Activated T-cell treated with anti-CD3 and anti-CD28 coated beads, Interleukin-2, amount 50 U/mL, for 72 hours (primary cell): Measurements from ENCODE around the gene TIAM2. TPM values are rescaled to one million over a fixed set of nuclear protein-coding genes. Genes with fewer than 3 reads are reported as not detected.
"Not testable (repeated sequence)": the region's sequence is repeated elsewhere in the genome, so short reads cannot be mapped to it uniquely, and the experiment has no call there.

ENCODE experiments used
- ATAC-seq, 2 donors: fragments of 150-1000 bp; cut with Tn5 transposase; replicated peaks in 1 of 2; 2 replicates each; pipeline ENCODE4 v1.10.0; 2021; ENCODE audit warnings: moderate library complexity in 2 of 2, mild to moderate bottlenecking in 1 of 2
- DNase-seq, 2 donors: peaks; one replicate each; pipeline ENCODE4 v3.0.0; 2021 to 2022; ENCODE audit warnings: mixed read lengths in 1 of 2
- H3K27ac Mint-ChIP-seq: one replicate; pipeline ENCODE4 v1.8.0; 2022; ENCODE audit warnings: mild to moderate bottlenecking, moderate library complexity, mixed read lengths
- H3K27me3 Mint-ChIP-seq: one replicate; pipeline ENCODE4 v1.8.0; 2022; ENCODE audit warnings: low read depth, mixed read lengths
- H3K36me3 Mint-ChIP-seq, 2 donors: one replicate each; pipeline ENCODE4 v1.8.0; 2022; ENCODE audit warnings: mixed read lengths in 2 of 2, mild to moderate bottlenecking in 1 of 2; ENCODE audit not compliant: insufficient read depth in 2 of 2
- H3K4me1 Mint-ChIP-seq: one replicate; pipeline ENCODE4 v1.8.0; 2022; ENCODE audit warnings: low read depth, mixed read lengths
- H3K4me3 Mint-ChIP-seq, 2 donors: one replicate each; pipeline ENCODE4 v1.8.0; 2022; ENCODE audit warnings: mild to moderate bottlenecking in 2 of 2, mixed read lengths in 2 of 2, moderate library complexity in 2 of 2
- H3K9me3 Mint-ChIP-seq, 2 donors: one replicate each; pipeline ENCODE4 v1.8.0; 2022; ENCODE audit warnings: mixed read lengths in 2 of 2
- total RNA-seq, 2 donors: library from RNA; stranded (reverse); gene quantifications; one replicate each; pipeline ENCODE4 v1.2.3, GENCODE V29; 2022

TIAM2 gene
- total RNA-seq, 2 donors from 2014 or later = 8.3 to 9.7 TPM

DNA sequence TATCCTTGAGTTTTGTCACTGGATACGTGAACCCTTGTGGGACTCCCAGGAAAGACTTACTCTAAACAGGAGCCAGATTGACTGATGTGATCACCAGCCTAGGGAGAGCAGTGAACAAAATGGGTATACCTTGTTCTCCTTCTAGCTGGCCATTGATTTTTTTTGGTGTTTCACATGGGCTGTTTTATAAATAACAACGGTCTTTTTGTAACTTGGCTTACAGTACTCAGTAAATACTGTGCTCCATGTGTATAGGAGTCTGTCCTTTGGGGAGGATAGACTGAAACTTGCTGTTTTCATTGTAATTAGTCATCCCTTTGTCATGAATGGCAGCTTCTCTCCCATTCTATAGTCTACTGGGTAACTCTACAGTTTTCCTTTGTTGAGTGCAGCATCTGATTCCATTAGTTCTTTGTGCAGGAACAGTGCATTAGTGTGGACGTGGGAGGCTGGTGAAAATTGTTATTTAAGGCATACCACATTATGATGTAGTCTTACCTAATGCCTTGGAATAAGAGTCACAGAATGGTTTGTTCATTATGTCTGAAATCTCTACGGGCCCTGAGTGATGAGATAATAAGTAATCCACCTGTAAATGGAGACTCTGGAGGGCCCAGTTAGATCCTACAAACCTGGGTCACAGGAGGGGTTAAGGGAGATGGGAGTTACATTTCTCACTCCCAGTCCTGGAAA, 89.5 kb downstream of the TIAM2 start:
- no peak for ATAC-seq
- H3K27ac Mint-ChIP-seq = no peak overlapping the region

DNA sequence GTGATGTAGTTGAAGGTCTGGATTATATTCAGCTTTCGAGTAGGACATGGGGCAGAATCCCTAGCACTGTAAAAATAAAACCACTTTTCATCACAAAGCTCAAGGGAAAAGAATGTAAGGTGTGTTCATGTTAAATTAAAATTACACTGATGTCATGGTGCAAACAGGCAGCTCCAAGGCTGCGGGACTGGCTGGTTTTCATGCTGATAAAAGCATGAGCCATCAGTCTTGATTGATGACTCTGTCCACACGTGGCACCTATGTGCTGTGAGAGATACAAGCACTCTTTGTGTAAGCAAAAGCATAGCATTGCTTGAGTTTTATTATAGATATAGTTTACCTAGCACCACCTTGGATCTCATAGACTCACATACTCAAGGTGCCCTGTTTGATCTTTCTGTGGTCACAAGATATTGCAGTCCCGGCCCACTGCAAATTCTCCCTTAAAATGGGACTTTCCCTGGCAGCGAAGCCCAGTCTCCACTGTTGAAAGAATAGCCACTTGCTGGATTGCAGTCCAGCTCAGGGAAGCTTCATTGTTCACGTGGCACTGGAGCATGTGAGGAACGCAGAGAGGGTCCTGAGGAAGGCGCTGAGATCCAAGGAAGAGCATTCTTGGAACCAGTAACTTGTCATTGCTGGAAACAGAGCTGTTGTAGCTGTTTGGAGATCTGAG, 90.6 kb downstream of the TIAM2 start:
- DNase-seq (no peak), ATAC-seq (no peak)
- no peaks in the 10 kb centered on the region for H3K36me3 Mint-ChIP-seq
- H3K9me3 Mint-ChIP-seq = no peaks in the 10 kb centered on the region
- peaks cover 10% of the 10 kb centered on the region for H3K4me1 Mint-ChIP-seq
- no peak overlapping the region for H3K27ac Mint-ChIP-seq
- peaks cover 33% of the 10 kb centered on the region for H3K27me3 Mint-ChIP-seq
- H3K4me3 Mint-ChIP-seq = no peak overlapping the region

More for the DNA sequence above, 89.5 kb downstream of the TIAM2 start:
- no peak for DNase-seq
- H3K4me1 Mint-ChIP-seq = peaks cover 22% of the 10 kb centered on the region
- peaks cover 28% of the 10 kb centered on the region for H3K27me3 Mint-ChIP-seq
- H3K36me3 Mint-ChIP-seq = no peaks in the 10 kb centered on the region
- no peaks in the 10 kb centered on the region for H3K9me3 Mint-ChIP-seq
- H3K4me3 Mint-ChIP-seq = no peak overlapping the region

DNA sequence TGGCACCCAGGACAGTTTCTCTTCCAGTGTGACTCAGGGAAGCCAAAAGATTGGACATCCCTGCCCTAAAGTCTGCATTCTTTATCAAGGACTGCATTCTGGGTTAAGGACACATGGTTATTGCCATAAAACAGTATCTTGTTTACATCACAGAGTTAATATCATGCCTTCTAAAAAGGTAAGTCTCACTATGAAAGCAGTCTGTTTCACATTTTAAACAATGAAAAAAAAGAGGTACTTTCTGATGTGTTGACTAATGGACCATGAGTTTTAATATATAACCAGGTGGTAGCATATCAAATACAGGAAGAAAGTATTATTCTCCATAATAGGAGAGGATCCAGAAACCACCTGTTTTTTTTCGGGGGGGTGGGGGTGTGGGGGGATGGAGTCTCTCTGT, 93.7 kb downstream of the TIAM2 start:
- no peak for DNase-seq
- ATAC-seq = no peak
- H3K9me3 Mint-ChIP-seq = no peaks in the 10 kb centered on the region
- H3K4me1 Mint-ChIP-seq = peaks cover 13% of the 10 kb centered on the region
- H3K36me3 Mint-ChIP-seq = no peaks in the 10 kb centered on the region
- peaks cover 23% of the 10 kb centered on the region for H3K27me3 Mint-ChIP-seq
- no peak overlapping the region for H3K27ac Mint-ChIP-seq
- no peak overlapping the region for H3K4me3 Mint-ChIP-seq

DNA sequence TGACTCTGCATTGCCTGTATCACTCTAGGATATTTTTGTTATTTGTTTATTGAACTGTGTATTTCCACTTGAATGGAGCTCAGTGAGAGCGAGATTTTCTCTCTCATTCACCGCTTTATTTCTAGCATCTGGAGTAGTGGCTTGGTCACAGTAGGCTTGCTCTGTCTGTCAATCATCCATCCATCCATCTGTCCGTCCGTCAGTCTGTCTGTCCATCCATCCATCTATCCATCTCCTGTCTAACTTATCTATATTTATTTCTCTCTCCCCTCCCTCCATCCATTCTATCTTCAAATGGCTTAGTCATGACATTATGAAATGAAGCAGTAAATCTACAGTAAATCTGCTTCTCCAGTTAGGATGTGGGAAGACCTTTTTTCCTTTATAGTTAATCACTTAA, 94.6 kb downstream of the TIAM2 start:
- no peak overlapping the region for H3K4me3 Mint-ChIP-seq
- peaks cover 23% of the 10 kb centered on the region for H3K27me3 Mint-ChIP-seq
- H3K36me3 Mint-ChIP-seq = no peaks in the 10 kb centered on the region
- ATAC-seq (no peak), DNase-seq (no peak)
- H3K4me1 Mint-ChIP-seq = peaks cover 17% of the 10 kb centered on the region
- H3K27ac Mint-ChIP-seq = no peak overlapping the region
- no peaks in the 10 kb centered on the region for H3K9me3 Mint-ChIP-seq

GRCh38 chr6:155090166-155090565, 95.1 kb downstream of the TIAM2 start:
- Mint-ChIP-seq H3K27ac (no peak overlapping the region), H3K36me3 (no peaks in the 10 kb centered on the region), H3K9me3 (no peaks in the 10 kb centered on the region), H3K4me1 (peaks cover 17% of the 10 kb centered on the region), H3K4me3 (no peak overlapping the region), H3K27me3 (peaks cover 23% of the 10 kb centered on the region)
- DNase-seq (no peak), ATAC-seq (no peak)

DNA sequence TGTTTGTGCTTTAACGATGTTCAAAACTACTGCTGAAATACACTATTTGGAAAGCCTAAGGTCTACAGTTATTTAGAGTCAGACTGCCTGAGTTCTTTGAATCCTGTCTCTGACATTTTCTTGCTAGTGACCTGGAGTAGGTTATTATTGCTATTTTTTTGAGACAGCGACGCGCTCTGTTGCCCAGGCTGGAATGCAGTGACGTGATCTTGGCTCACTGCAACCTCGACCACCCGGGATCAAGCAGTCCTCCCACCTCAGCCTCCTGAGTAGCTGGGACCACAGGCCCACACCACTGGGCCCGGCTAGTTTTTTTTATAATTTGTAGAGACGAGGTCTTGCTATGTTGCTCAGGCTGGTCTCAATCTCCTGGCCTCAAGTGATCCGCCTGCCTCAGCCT, 96.6 kb downstream of the TIAM2 start:
- ATAC-seq = no peak
- Mint-ChIP-seq H3K27ac (no peak overlapping the region), H3K9me3 (no peaks in the 10 kb centered on the region), H3K4me3 (no peak overlapping the region), H3K27me3 (peaks cover 27% of the 10 kb centered on the region), H3K4me1 (peaks cover 15% of the 10 kb centered on the region), H3K36me3 (no peaks in the 10 kb centered on the region)
- DNase-seq = no peak

DNA sequence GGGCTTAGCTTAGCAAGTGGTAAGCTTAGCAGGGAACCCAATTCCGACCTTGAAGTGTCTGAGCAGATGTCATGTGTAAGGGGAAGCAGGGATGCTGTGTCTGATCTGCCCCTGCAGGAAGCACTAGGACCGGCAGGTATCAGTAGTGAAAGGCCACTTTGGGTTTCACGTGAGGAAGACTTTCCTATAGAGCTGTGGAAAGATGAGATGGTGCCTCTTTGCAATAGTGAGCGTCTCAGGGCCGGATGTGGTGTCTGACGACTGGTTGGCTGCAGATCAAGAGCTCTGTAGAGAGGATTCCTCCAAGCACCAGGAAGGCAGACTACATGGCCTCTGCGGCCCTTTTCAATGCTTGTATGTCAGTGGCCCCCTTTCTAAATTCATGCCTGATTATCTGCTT, 98.3 kb downstream of the TIAM2 start:
- no peak overlapping the region for H3K27ac Mint-ChIP-seq
- peaks cover 5 to 9% of the 10 kb centered on the region in 2 donors for H3K36me3 Mint-ChIP-seq
- H3K9me3 Mint-ChIP-seq = peaks cover 0 to 3% of the 10 kb centered on the region in 2 donors
- H3K27me3 Mint-ChIP-seq = peaks cover 29% of the 10 kb centered on the region
- H3K4me3 Mint-ChIP-seq = no peak overlapping the region
- peak; percentile 4 to 27 for DNase-seq
- ATAC-seq = peak; percentile 58 to 90
- peaks cover 12% of the 10 kb centered on the region for H3K4me1 Mint-ChIP-seq

- H3K36me3 Mint-ChIP-seq = peaks cover 5 to 9% of the 10 kb centered on the region in 2 donors
- no peak overlapping the region for H3K27ac Mint-ChIP-seq
- DNase-seq = no peak
- H3K4me1 Mint-ChIP-seq = peaks cover 17% of the 10 kb centered on the region
- ATAC-seq = no peak
- H3K4me3 Mint-ChIP-seq = no peak overlapping the region
- H3K27me3 Mint-ChIP-seq = peaks cover 13% of the 10 kb centered on the region
- H3K9me3 Mint-ChIP-seq = peaks cover 0 to 3% of the 10 kb centered on the region in 2 donors
These were observed 105.0 kb downstream of the TIAM2 start for GRCh38 chr6:155100087-155100486.

GRCh38 chr6:155100591-155100990, 105.5 kb downstream of the TIAM2 start:
- Mint-ChIP-seq H3K4me1 (peaks cover 19% of the 10 kb centered on the region), H3K27ac (no peak overlapping the region), H3K9me3 (peaks cover 0 to 3% of the 10 kb centered on the region in 2 donors), H3K27me3 (peaks cover 13% of the 10 kb centered on the region), H3K36me3 (peaks cover 5 to 9% of the 10 kb centered on the region in 2 donors), H3K4me3 (no peak overlapping the region)
- DNase-seq (no peak), ATAC-seq (no peak)

GRCh38 chr6:155103083-155103645, 108.0 kb downstream of the TIAM2 start:
- ATAC-seq, DNase-seq, H3K36me3 Mint-ChIP-seq, H3K4me3 Mint-ChIP-seq, H3K27ac Mint-ChIP-seq, H3K9me3 Mint-ChIP-seq: not testable (repeated sequence)
- Mint-ChIP-seq H3K27me3 (peaks cover 11% of the 10 kb centered on the region), H3K4me1 (peaks cover 41% of the 10 kb centered on the region)

DNA sequence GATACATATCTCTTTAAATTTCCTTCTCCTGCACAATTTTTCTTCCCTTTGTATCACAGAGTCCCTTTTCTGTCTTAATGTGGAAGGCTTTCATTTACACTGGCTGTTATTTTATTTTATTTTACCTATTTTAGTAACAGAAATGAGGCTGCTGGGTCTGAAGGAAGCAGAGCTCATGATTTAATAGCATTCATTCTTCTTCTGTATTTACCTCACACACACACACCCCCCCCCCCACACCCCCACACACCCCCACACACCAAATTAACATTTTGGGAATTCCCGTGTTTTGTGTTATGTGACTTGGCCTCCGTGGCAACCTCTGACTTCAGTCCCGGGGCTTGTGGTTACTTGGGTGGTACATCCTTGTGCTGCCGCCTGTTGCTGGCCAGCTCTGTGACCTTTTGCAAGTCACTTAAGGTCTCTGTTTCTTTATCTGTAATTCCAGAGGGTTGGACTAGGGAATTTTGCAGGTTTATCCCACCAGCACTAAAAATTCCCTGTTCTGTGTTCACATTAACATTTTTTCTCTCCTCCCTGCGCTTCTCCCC, 108.8 kb downstream of the TIAM2 start:
- H3K36me3 Mint-ChIP-seq = no peaks in the 10 kb centered on the region
- peak overlapping the region in 1 of 2 donors; percentile 27 for H3K4me3 Mint-ChIP-seq
- H3K4me1 Mint-ChIP-seq = peaks cover 44% of the 10 kb centered on the region
- peaks cover 14% of the 10 kb centered on the region for H3K27me3 Mint-ChIP-seq
- no peaks in the 10 kb centered on the region for H3K9me3 Mint-ChIP-seq
- no peak overlapping the region for H3K27ac Mint-ChIP-seq
- DNase-seq = peak; percentile 21 to 31
- ATAC-seq = peak; percentile 47 to 65

DNA sequence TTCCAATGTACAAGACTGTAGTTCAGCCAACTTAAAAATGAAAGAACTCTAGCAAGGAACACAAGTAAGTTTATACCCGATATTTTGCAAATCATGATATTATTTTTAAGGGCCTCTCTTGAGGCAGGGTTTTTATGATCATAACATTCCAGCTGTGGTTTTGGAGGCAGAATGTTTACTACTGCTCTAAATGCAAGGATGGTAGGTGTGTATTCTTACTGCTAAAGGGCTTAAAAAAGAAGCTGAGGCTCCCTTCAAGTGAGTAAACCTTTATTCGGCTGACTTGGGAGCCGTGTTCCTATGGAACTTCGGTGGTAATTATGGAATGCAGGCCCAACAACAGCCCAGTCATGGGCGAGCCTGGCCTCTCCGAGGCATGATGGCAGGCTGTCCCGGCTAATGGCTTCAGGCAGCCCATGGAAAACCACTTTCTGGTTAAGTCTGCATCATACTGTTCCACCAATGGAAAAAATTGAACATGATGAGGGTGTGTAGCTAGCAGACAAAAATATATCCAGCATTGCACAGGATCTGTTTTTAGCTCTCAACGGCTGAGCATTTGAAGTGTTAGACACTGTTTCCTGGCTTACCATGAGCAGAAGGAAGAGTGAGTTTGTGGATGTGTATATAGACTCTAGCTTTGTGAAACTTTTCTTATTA, 111.5 kb downstream of the TIAM2 start:
- Mint-ChIP-seq H3K9me3 (no peaks in the 10 kb centered on the region), H3K36me3 (no peaks in the 10 kb centered on the region), H3K27ac (peak overlapping the region; percentile 22), H3K4me3 (peak overlapping the region; percentile 67 to 74), H3K27me3 (peaks cover 16% of the 10 kb centered on the region), H3K4me1 (peaks cover 50% of the 10 kb centered on the region)
- ATAC-seq (peak; percentile 34 to 56), DNase-seq (no peak)
